Stimulated activated CD4-positive, alpha-beta T cell treated with anti-CD3 and anti-CD28 coated beads, Interleukin-12 subunit alpha, Interleukin-12 subunit beta, amount 100 ng/mL, for 48 hours (primary cell): ENCODE data around the gene S100A8.
"Not testable (repeated sequence)": the region's sequence is repeated elsewhere in the genome, so short reads cannot be mapped to it uniquely, and the experiment has no call there.

ENCODE experiments used
- DNase-seq, 3 donors: peaks; one replicate each; pipeline ENCODE4 v3.0.0-alpha.2; 2020; ENCODE audit warnings: low read depth in 2 of 3, low spot score in 1 of 3

The S100A8 gene

DNA sequence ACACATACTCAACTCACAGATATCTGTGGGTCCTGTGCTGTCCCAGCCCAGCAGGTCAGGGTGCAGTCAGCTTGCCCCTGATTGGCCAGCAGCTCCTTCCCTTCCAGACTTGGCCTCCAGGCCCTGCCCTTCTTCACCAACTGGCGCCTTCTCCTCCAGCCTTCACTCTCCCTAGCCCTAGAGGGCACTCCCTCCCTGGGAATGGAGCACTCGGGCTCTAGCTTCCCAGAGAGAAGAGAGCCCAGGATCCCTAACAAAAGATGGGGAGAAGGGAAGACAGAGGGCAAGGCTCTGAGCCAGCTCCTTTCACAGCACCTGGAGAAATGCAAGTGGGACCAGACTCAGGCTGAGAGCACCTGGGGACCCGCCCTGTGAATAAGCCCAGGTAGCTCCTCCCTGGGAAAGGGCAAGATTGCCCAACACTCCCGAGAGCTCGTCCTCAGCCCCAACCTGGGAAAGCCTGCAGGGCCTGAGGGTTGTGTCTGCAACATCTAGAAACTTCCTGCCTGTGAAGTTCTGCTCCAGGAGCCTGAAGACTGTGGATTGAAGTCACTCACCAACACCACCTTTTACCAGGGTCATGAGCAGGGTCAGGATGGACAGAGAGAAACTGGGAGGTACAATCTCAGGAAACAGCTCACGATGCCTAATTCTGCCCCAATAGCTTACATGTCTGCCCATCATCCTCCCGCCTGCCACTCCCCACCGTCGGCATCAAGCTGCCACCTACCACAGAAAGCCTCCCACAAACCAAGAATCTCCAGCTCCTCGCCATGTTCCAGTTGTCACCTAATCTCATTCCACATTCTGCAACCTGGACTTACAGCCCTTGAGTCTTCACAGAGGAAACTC lies 42.1 kb downstream of the S100A8 start, which contains the start of gene PGLYRP4:
TSS of gene PGLYRP4 (minus strand) at position 331 of the 852 bp plus-strand sequence. CDS start 909 bp downstream, outside the sequence.
- no peak for DNase-seq

DNA sequence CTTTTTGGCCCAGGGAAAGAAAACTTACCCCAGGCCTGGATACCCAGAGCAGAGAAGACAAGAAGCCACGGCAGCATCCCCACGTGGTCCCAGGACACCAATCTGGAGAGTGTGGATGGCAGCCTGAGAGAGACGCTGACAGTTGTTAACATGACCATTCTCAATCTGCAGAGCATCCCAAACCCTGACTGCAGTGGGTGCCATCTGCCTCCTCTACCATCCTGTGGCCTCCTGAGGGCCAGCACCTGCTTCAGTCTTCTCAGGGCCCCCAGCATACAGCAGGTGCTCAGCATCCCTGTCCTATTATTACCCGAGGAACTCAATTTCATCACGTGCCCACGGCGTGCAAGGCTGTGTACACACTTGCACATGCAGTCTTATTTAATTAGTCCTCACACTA lies 43.0 kb downstream of the S100A8 start:
- DNase-seq = no peak

DNA sequence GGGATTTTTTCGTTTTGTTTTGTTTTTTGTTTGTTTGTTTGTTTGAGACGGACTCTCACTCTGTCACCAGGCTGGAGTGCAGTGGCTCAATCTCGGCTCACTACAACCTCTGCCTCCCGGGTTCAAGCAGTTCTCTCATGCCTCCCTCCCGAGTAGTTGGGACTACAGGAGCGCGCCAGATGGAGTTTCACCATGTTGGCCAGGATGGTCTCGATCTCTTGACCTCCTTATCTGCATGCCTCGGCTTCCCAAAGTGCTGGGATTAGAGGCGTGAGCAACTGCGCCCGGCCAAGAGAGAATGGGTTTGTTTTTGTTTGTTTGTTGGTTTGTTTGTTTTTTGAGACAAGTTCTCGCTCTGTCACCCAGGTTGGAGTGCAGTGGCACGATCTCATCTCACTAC lies 43.8 kb downstream of the S100A8 start:
- not testable (repeated sequence) for DNase-seq

DNA sequence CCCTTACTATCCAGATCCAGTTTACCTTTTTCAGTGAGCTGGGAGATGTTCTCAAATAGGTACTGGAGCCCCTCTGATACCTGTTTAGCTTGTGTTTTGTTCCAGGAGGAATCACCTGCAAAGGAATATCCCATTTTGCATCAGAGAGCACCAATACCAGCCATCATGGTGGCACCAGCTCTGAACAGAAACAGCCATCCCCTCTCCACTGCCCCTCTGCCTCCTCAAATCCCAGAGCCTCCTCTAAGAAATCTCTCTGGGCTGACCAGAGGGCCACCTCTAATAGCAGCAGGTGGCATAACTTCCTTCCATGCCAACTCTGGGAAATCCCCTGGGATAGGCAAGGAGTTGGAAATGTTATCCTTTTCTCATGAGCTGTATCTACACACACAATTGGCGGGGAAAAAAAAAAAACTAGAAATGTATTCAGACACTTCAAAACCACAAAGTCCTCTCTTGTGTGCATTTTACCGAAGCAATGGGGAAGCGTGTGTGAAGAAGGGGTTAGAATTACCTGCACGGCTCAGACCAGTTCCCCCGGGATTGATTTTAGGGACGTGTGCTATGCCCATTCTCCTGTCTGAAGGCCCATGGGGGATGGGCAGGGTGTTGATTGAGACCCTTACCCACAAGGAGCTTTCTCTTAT lies 44.7 kb downstream of the S100A8 start:
- no peak for DNase-seq

DNA sequence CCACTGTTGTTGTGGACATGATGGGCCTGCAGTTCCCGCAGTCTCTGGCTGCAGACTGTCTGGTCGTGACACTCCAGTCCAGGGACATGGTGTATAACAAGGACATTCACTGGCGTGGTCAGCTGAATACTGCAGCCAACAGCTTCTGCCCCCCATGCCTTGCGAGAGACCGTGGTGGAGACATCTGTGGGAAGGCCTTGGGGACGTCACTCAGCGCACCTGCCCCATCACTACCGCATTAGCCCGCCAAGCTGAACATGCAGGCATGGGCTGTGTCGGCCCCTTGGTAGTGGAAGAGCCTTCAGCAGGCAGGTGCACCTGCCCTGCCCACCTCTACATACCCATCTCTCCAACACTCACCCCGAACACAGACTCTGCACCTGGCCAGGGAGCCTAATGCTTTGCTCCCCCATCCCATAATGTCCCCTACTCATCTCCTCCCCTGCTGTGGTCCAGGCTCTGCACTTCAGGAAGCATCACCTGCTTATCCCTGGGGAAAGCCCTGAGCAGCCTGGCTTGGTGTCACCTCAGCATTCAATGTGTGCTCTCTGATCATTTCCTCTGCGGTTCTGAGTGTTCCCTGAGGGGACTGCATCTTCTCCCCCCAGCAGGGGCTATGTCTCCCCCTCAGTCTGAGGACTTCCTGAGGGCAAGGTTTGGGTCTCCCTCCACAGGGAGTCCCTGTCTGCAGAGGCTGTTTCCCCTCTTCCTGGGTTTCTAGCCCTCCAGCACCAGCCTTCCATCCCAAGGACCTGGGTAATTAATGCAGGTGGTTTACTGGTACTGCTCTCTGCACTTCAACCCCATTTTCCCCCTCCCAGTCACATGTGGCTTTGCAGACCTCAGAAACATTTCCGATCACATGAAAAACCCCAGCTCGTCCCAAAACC lies 45.4 kb downstream of the S100A8 start:
- DNase-seq = no peak

DNA sequence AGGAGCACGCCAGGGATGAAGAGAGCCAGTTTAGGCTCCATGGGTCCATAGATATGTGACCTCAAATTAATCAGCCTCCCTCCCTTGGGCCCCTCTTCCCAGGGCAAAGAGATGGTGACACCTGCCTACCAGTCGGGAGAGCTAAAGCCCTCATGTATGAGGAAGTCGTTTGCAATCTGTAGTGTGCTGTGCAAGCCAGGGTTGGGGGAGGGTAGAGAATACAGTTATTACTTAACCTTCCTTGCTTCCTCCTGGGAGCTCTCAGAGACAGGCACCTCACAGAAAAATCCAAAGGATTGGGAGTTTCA lies 46.2 kb downstream of the S100A8 start:
- DNase-seq = no peak

DNA sequence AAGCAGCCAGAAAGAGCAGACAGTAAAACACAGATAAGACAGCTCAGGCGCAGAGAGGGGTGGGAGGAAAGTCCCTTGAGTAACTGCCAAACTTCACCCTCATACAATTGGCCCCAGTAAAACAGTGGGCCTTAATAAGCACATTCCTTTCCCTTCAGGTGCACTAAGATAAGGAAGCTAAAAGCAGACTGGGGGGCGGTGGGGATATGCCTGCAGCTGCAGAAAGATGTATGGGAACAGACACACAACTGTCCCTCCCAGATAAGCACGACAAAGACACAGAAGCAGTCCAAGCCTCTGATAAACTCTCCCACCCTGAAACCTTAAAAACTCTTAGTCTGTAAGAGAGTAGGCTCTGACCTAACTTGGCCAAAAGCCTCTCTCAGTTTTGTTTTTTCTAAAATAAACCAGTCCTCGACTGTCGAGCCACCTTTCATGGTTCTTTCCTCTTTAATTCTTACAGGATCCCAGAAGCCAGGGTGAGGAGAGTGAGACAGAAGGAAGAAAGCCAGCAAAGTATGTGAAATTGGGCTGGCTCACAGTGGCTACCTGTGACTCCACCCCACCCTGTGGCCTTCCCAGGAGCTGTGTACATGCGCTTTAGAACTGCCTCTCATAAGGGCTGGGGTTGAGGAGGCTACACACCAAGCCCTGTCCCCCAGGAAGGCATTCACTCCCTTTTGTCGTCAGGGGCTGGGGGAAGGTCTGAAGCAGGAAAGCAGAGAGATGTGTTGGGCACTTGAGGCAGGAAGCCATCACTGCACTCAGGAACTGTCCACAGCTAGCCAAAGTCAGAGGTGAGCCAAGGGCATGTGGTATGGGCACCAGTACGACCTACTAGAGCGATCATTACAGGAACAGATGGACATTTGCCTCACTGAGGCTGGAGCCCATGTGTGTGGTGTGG lies 46.8 kb downstream of the S100A8 start:
- DNase-seq = no peak

DNA sequence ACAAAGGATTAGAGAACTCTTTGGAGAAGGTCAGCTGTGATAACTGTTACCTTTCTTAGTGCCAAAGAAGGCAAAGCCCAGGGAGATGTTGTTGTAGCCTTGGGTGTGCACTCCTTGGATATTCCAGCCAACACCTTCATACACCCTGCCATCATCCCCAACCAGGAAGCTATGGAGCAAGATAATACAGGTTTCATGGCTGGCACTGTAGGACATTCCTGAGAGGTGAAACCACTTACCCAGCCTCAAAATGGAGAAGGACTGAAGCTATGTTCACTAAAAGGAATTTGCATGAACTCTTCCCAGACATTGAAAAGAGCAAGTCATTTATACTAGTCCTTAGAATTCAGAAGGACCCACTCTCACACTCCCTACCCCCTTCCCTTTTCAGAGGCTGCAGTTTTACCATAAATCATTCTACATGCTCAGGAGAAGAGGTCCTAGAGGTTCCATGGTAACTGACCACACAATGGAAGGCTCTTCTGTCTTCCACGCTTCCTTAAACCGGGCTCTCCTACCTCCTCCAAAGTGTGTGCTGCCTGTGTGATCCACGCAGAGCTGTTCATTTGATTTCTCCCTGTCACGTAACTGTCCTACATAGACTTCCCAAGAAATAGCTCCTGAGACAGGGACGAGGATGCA lies 47.7 kb downstream of the S100A8 start:
- DNase-seq = no peak

DNA sequence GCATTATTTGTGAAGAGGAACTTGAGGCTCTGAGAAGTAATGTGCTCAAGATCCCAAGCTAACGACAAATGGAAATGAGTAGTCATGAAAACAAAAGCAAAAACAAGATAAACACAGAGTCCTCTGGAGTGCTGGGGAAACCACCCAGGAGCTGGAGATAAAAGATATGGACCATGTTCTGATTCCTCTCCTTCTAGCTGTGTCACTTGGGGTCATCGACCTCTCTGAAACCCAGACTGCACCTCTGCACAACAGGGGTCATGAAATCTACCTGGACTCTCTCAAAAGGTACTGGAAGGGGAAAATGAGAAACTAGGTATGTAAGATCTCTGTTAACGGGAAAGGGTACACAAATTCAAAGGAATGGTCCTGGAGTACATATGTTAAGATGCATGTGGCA lies 48.7 kb downstream of the S100A8 start:
- no peak for DNase-seq

DNA sequence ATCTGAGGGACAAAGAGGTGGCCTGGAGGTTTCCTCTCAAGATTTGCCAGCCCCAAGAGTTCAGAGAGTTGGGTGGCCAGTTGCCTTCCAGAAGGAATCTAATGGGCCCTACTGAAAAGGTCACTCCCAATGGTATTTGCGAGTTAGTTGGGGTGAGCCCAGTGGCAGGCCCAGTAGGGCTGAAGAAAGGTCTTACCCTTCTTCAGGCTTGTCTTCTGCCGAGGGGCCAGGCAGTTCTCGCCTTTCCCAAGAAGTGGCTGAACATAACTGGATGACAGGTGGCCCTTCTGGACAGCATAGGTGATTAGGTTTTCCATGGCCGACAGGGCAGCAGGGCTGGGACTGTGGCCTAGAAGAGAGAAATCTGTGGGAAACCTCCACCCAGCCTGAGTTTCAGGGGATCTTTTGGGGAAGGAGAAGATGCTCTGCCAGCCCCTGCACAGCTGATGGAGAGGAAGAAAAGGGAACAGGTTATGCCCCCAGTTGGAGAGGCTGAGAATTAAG lies 49.4 kb downstream of the S100A8 start:
- no peak for DNase-seq

DNA sequence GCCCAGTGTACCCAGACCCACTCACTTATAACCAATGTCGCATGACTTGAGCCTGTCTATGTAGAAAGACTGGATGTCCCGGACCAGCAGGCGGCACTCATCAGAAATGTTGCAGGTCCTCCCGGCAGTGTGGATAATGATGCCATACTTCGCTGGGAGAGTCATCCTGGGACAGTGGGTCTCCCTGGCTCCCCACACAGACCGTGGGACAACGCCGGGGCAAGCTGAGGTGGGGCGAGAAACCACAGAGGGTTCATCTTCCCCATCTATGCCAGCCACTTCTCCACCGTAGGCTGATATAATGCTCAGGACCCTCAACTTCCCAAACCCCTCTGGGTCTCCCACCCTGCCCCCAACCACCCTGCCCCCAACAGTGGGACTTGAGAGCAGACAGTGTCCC lies 50.5 kb downstream of the S100A8 start:
- no peak for DNase-seq
